Mucosa of rectum (tissue), 2 donors: Measurements from ENCODE around the gene SNN.

Experiments used
- H3K27ac ChIP-seq, 2 donors: one replicate each; pipeline ENCODE4 v1.7.0; 2013; ENCODE audit warnings: inconsistent platforms in 2 of 2, low read depth in 2 of 2, low read length in 2 of 2
- H3K27me3 ChIP-seq, 2 donors: one replicate each; pipeline ENCODE4 v1.7.0; 2013; ENCODE audit warnings: low read length in 2 of 2; ENCODE audit not compliant: control insufficient read depth in 2 of 2, insufficient read depth in 2 of 2
- H3K36me3 ChIP-seq, 2 donors: one replicate each; pipeline ENCODE4 v1.7.0; 2013; ENCODE audit warnings: low read length in 2 of 2; ENCODE audit not compliant: control insufficient read depth in 2 of 2, insufficient read depth in 2 of 2
- H3K4me1 ChIP-seq, 2 donors: one replicate each; pipeline ENCODE4 v1.7.0; 2013; ENCODE audit warnings: low read length in 2 of 2, mild to moderate bottlenecking in 1 of 2; ENCODE audit not compliant: control insufficient read depth in 2 of 2, insufficient read depth in 2 of 2
- H3K4me3 ChIP-seq, 2 donors: one replicate each; pipeline ENCODE4 v1.7.0; 2013; ENCODE audit warnings: low read length in 2 of 2
- H3K9ac ChIP-seq, 2 donors: one replicate each; pipeline ENCODE4 v1.7.0; 2013; ENCODE audit warnings: low read length in 2 of 2, low read depth in 1 of 2, mild to moderate bottlenecking in 1 of 2
- H3K9me3 ChIP-seq, 2 donors: one replicate each; pipeline ENCODE4 v1.7.0; 2013; ENCODE audit warnings: low read length in 2 of 2; ENCODE audit not compliant: control insufficient read depth in 2 of 2
- donor health status: healthy.
- donor health status: Normal muscosa, but diverticular disease.

SNN gene

DNA sequence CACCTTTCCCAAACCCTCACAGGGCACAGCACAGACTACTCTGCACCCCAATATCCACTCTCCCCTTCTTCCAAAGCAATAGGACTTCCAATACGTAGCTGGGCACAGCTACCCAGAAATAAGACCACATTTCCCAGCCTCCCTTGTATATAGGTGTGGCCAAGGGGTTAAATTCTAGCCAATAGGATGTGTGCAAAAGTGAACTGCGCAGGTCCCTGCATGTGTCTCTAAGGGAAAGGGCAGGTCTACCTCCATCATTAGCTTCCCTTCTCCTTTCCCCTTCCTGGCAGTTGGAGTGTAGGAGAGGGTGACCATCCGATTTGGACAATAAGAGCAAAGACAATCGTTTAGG is 25.5 kb upstream of the SNN start:
- Histone ChIP-seq H3K9me3 (no peaks in the 10 kb centered on the region), H3K4me1 (peaks cover 9 to 11% of the 10 kb centered on the region in 2 donors), H3K4me3 (no peak overlapping the region), H3K36me3 (no peaks in the 10 kb centered on the region), H3K27me3 (no peaks in the 10 kb centered on the region), H3K27ac (no peak overlapping the region), H3K9ac (no peak overlapping the region)

DNA sequence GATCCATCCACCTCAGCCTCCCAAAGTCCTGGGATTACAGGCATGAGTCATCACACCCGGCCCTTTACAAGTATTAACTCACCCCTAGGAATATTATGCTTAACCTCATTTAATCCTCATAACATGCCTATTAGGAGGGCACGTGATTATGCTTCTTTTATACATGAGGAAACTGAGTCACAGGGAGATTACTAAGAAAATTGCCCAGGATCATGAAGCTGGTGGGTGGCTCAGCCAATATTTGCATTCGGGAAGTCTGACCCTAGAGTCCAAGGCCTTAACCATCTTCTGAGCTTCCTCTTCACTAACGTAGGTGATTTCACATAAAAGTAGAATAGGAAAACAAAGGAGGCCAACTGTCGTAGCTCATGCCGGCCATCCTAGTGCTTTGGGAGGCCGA is 19.0 kb upstream of the SNN start:
- Histone ChIP-seq H3K4me3 (no peak overlapping the region), H3K9ac (no peak overlapping the region), H3K27me3 (no peaks in the 10 kb centered on the region), H3K4me1 (no peaks in the 10 kb centered on the region), H3K27ac (no peak overlapping the region), H3K36me3 (no peaks in the 10 kb centered on the region), H3K9me3 (no peaks in the 10 kb centered on the region)

DNA sequence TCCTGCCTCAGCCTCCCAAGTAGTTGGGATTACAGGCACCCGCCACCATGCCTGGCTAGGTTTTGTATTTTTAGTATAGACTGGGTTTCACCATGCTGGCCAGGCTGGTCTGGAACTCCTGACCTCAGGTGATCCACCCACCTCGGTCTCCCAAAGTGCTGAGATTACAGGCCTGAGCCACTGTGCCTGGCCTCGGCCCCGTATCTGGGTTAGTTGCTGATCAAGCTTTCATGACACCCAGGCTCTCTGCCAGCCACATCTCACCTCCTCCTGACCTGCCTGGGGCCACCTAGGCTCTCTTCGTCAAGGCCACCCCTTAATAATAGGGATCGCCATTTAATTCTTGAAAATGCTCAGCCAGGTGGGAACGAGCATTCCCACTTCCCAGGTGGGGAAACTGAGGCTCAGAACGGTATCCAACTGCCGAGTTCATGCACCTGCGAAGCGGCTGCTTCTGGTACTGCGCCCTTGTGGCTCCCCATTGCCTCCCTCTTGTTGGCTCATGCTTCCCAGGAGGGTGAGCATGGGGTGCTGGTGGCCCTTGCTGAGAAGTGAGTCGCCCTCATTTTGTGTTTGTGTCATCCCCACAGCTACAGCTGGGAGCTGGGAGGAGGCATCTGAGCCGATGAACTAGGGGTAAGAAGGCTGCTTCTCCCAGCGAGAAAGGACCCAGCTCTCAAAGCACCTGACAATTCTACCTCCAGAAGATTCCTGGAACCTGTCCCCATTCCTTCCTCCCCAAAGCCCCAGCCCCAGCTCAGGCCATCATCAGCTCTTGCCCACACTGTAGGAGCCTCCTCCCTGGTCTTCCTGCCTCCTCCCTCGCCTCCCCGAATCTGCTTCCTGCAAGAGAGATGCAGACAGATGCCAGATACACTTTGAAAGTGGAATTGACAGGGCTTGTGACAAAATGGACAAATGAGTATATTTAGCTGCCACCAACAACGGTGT is 17.3 kb upstream of the SNN start:
- Histone ChIP-seq H3K27me3 (no peaks in the 10 kb centered on the region), H3K36me3 (no peaks in the 10 kb centered on the region), H3K9ac (no peak overlapping the region), H3K9me3 (no peaks in the 10 kb centered on the region), H3K27ac (no peak overlapping the region), H3K4me1 (no peaks in the 10 kb centered on the region), H3K4me3 (no peak overlapping the region)

DNA sequence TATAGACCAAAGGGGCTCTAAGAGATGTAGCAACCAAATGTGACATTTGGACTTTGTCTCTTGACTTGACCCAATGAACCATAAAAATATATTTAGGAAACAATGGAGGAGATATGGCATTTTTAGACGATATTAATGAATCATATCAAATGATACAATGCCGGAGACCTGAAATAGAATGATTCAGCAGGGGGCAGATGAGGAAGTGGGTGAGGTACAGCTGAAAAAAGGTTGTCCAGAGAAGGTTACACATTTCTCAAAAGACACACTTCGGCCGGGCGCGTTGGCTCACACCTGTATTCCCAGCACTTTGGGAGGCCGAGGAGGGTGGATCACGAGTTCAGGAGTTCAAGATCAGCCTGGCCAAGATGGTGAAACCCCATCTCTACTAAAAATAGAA is 16.5 kb upstream of the SNN start:
- Histone ChIP-seq H3K27me3 (no peaks in the 10 kb centered on the region), H3K4me1 (no peaks in the 10 kb centered on the region), H3K36me3 (no peaks in the 10 kb centered on the region), H3K9ac (no peak overlapping the region), H3K27ac (no peak overlapping the region), H3K4me3 (no peak overlapping the region), H3K9me3 (no peaks in the 10 kb centered on the region)

DNA sequence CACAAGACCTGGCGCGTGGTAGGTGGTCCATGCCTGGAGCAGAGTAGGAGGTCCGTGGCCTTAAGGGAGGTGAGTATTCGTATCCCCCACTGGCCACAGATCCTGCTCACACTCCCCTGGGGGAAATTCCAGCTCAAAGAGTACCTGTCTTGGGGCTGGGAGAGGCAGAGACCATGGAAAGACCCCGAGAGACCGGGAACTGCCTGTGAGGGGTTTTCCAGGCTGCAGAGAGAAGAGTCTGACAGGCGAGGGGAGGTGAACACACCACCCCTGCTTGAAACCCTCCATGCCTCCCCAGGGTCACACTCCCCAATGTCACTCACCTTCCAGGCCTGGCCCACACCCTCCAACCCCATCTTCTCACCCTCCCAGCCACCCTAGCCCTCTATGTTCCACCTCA is 12.6 kb upstream of the SNN start:
- Histone ChIP-seq H3K36me3 (no peaks in the 10 kb centered on the region), H3K27ac (no peak overlapping the region), H3K4me1 (no peaks in the 10 kb centered on the region), H3K27me3 (no peaks in the 10 kb centered on the region), H3K4me3 (no peak overlapping the region), H3K9ac (no peak overlapping the region), H3K9me3 (no peaks in the 10 kb centered on the region)

DNA sequence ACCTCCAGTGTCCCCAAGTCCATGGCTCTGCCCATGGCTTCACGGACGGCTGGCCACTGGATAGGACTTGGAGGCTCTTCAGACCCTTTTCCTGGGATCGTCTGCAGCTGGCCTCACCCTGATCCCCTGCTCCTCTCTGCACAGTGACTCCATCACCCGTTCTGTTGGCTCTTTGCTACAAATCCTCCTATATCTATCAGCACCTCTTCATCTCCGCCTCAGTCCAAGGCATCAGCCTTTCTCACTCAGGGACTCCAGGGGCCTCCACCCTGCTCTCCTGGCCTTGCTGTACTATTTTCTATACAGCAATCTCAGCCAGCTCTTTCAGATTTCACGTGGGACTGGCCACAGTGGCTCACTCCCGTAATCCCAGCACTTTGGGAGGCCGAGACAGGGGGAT is 10.7 kb upstream of the SNN start:
- Histone ChIP-seq H3K27ac (no peak overlapping the region), H3K36me3 (no peaks in the 10 kb centered on the region), H3K9ac (no peak overlapping the region), H3K27me3 (no peaks in the 10 kb centered on the region), H3K9me3 (no peaks in the 10 kb centered on the region), H3K4me1 (no peaks in the 10 kb centered on the region), H3K4me3 (no peak overlapping the region)

DNA sequence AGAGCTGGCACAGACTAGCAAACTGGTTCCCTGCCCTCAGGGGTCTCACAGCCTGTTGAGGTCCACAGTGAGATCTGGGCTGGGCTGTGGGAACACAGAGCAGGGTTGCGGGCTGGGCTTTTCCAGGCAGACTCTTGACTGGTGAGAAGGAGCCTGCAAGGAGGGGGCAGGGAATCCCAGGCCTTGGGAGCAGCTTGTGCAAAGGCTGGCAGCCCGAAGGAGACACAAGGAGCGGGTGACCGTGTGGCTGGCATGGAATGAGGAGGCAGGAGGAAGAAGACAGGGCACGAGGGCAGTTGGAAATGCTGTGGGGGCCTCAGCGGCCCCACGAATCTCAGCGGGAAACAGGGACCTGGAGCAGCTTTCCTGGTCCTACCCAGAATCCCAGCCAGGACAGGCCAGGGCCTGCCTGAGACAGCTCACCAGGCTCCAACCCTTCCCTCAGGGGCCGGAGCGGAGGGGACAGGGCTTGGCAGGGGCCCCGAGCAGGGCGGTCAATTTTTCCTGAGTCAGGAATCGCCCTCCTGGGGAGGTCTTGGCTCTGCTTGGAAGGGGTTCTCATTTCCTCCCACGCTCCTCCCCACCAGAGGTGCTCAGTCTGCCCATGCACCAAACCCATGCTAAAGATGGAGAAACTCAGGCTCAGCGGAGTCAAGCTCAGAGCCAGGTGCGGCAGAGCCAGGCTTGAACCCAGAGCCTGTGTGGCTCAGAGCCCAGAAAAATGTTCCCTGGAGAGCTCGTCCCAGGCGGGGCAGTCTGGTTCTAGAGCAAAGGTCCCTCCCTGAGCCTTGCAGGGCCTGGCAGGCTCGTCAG is 9.2 kb upstream of the SNN start:
- H3K9ac ChIP-seq: no peak overlapping the region
- H3K4me3 ChIP-seq: no peak overlapping the region
- no peaks in the 10 kb centered on the region for H3K36me3 ChIP-seq
- H3K4me1 ChIP-seq: no peaks in the 10 kb centered on the region
- no peak overlapping the region for H3K27ac ChIP-seq
- no peaks in the 10 kb centered on the region for H3K27me3 ChIP-seq
- H3K9me3 ChIP-seq: no peaks in the 10 kb centered on the region

DNA sequence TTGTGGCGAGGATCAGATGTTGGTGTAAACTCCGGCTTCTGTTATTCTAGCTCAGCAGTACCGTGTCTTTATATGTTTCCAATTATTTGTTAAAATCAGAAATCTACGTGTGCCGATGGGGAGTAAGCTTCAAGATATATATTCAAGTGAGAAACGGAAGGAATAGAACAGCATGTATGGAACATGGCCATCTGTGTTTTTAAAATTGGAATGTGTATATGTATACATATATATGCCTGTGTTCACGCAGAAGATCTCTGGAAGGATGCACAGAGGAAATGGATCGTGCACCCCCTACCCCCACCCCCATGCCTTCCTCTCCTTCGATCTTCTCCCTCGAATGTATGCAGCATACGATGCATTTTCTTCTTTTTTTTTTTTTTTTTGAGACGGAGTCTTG is 7.7 kb upstream of the SNN start:
- Histone ChIP-seq H3K27ac (no peak overlapping the region), H3K9me3 (no peaks in the 10 kb centered on the region), H3K27me3 (no peaks in the 10 kb centered on the region), H3K9ac (no peak overlapping the region), H3K4me1 (no peaks in the 10 kb centered on the region), H3K4me3 (no peak overlapping the region), H3K36me3 (no peaks in the 10 kb centered on the region)

DNA sequence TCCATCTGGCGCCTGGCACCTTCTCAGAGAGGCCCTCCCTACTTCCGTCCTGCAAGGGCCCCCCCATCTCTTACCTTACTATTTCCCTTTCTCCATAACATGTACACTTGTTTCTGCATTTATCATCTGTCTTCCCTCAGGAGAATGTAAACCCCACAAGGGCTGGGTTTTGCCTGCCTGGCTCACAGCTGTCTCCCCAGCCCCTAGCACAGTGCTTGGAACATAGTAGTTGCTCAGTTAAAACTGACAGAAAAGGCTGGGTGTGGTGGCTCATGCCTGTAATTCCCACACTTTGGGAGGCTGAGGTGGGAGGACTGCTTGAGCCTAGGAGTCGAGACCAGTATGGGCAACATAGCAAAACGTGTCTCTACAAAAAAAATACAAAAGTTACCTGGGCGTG is 5.7 kb upstream of the SNN start:
- Histone ChIP-seq H3K9ac (no peak overlapping the region), H3K27me3 (no peaks in the 10 kb centered on the region), H3K4me3 (no peak overlapping the region), H3K4me1 (no peaks in the 10 kb centered on the region), H3K36me3 (no peaks in the 10 kb centered on the region), H3K9me3 (no peaks in the 10 kb centered on the region), H3K27ac (no peak overlapping the region)

DNA sequence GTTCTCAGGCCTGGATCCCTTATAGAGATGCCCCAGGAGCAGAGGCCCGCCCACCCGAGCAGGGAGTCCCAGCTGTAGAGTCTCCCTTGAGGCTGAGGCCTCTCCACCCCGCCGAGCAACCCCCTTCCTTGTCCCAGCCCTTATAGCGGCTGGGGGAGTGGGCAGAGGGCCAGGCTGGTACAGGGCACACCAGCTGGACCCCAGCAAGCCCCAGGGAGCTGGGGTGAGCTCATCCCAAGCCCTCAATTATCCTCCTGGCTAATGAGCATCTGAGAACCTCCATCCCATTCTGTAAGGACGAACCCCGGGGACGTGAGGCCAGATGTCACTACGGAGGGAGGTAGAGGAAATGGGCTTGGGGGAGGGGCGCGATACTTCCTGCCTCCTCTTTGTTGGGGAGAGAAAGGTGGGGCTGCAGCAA is 3.2 kb upstream of the SNN start:
- no peaks in the 10 kb centered on the region for H3K9me3 ChIP-seq
- no peak overlapping the region for H3K9ac ChIP-seq
- H3K4me1 ChIP-seq: peaks cover 9 to 11% of the 10 kb centered on the region in 2 donors
- no peaks in the 10 kb centered on the region for H3K36me3 ChIP-seq
- H3K27me3 ChIP-seq: no peaks in the 10 kb centered on the region
- H3K4me3 ChIP-seq: no peak overlapping the region
- H3K27ac ChIP-seq: no peak overlapping the region
